SW 1271 (cell line): Measurements from ENCODE around the gene MAPK7.
"Not testable (repeated sequence)": the region's sequence is repeated elsewhere in the genome, so short reads cannot be mapped to it uniquely, and the experiment has no call there.

ENCODE experiments used
- DNase-seq, 2 experiments: peaks; one replicate each; lab custom pipeline; 2025; lab: John Stamatoyannopoulos, UW

The MAPK7 gene

GRCh38 chr17:19343256-19343630 is 35.1 kb upstream of the MAPK7 start:
- DNase-seq: no peak

GRCh38 chr17:19343671-19344151 is 34.6 kb upstream of the MAPK7 start:
- DNase-seq: no peak

- no peak for DNase-seq
Observed at GRCh38 chr17:19344311-19345066, 33.8 kb upstream of the MAPK7 start.

GRCh38 chr17:19345067-19345460 is 33.2 kb upstream of the MAPK7 start:
- no peak for DNase-seq

GRCh38 chr17:19345486-19346350 is 32.6 kb upstream of the MAPK7 start:
- no peak for DNase-seq

- DNase-seq: no peak
Observed at GRCh38 chr17:19346351-19347255, 31.7 kb upstream of the MAPK7 start.

- DNase-seq: no peak
Observed at GRCh38 chr17:19347323-19348080, 30.8 kb upstream of the MAPK7 start.

GRCh38 chr17:19348081-19348650 is 30.1 kb upstream of the MAPK7 start:
- DNase-seq: no peak

- no peak for DNase-seq
Observed at GRCh38 chr17:19348806-19349205, 29.5 kb upstream of the MAPK7 start.

GRCh38 chr17:19353401-19353800 is 24.9 kb upstream of the MAPK7 start:
- not testable (repeated sequence) for DNase-seq

GRCh38 chr17:19354748-19355147 is 23.6 kb upstream of the MAPK7 start:
- DNase-seq: no peak

GRCh38 chr17:19357351-19357750 is 20.9 kb upstream of the MAPK7 start:
- no peak for DNase-seq

- DNase-seq: no peak
Observed at GRCh38 chr17:19357761-19358160, 20.5 kb upstream of the MAPK7 start.

- DNase-seq: no peak
Observed at GRCh38 chr17:19359151-19359550, 19.1 kb upstream of the MAPK7 start.

- no peak for DNase-seq
Observed at GRCh38 chr17:19359856-19360255, 18.4 kb upstream of the MAPK7 start.

GRCh38 chr17:19360772-19361171 is 17.5 kb upstream of the MAPK7 start:
- DNase-seq: no peak

- DNase-seq: no peak
Observed at GRCh38 chr17:19361326-19361725, 17.0 kb upstream of the MAPK7 start.

- no peak for DNase-seq
Observed at GRCh38 chr17:19361944-19362276, 16.4 kb upstream of the MAPK7 start.

- DNase-seq: peak; percentile 91 to 95
Observed at GRCh38 chr17:19362277-19363113, 15.8 kb upstream of the MAPK7 start, which contains the start of gene B9D1. Gene B9D1 (minus strand): TSS chr17:19362723. CDS start chr17:19362569, 154 bp downstream.

- DNase-seq: no peak
Observed at GRCh38 chr17:19363114-19363438, 15.2 kb upstream of the MAPK7 start.
